Measurements from ENCODE around the gene PLEKHH3. TPM values are rescaled to one million over a fixed set of nuclear protein-coding genes. Genes with fewer than 3 reads are reported as not detected.
A peak's percentile ranks its signal among the peaks of the same experiment; 100 is the strongest.
"Not testable (repeated sequence)": the region's sequence is repeated elsewhere in the genome, so short reads cannot be mapped to it uniquely, and the experiment has no call there.

The PLEKHH3 gene
- total RNA-seq, 1 donor from 2014 or later, result 19.1 TPM

- DNase-seq, result no peak
These were observed 43.8 kb downstream of the PLEKHH3 start for GRCh38 chr17:42632949-42633444.

- no peak for DNase-seq
These were observed 47.3 kb downstream of the PLEKHH3 start for GRCh38 chr17:42629411-42630009.

GRCh38 chr17:42627032-42627764 lies 49.6 kb downstream of the PLEKHH3 start:
- not testable (repeated sequence) for DNase-seq

- no peak for DNase-seq
These were observed 52.8 kb downstream of the PLEKHH3 start for GRCh38 chr17:42623732-42624596.

- DNase-seq, result no peak
These were observed 53.5 kb downstream of the PLEKHH3 start for GRCh38 chr17:42623271-42623670.

- not testable (repeated sequence) for DNase-seq
These were observed 54.8 kb downstream of the PLEKHH3 start for GRCh38 chr17:42621987-42622386.

- DNase-seq, result peak; percentile 7
These were observed 58.2 kb downstream of the PLEKHH3 start for GRCh38 chr17:42618442-42619150.

- no peak for DNase-seq
These were observed 58.8 kb downstream of the PLEKHH3 start for GRCh38 chr17:42617956-42618431.

Small RNAs within 50 kb of the gene (small RNA-seq; reads per million reads assigned to genes)
- not detected for gene MIR6780A (ENCODE audit: low replicate concordance)

Other genes starting within 250 kb of the PLEKHH3 start
- gene ATP6V0A1, start 218.1 kb downstream of the PLEKHH3 start, total RNA-seq, result 84.6 TPM
- 9.5 TPM for gene NAGLU, start 140.8 kb downstream of the PLEKHH3 start, total RNA-seq
- 0.59 TPM for gene HSD17B1, start 124.1 kb downstream of the PLEKHH3 start, total RNA-seq
- gene COASY, start 114.8 kb downstream of the PLEKHH3 start, total RNA-seq, result 14.6 TPM
- 24.5 TPM for gene MLX, start 109.9 kb downstream of the PLEKHH3 start, total RNA-seq
- gene PSMC3IP, start 99.3 kb downstream of the PLEKHH3 start, total RNA-seq, result 3.2 TPM
- 40.2 TPM for gene RETREG3, start 67.6 kb downstream of the PLEKHH3 start, total RNA-seq
- 12.5 TPM for gene TUBG1, start 67.3 kb downstream of the PLEKHH3 start, total RNA-seq
- gene TUBG2, start 17.7 kb downstream of the PLEKHH3 start, total RNA-seq, result 9.2 TPM
- gene CCR10, start 4.8 kb upstream of the PLEKHH3 start, total RNA-seq, result 0.79 TPM
- 8.3 TPM for gene CNTNAP1, start 5.5 kb upstream of the PLEKHH3 start, total RNA-seq
- 29.8 TPM for gene EZH1, start 68.0 kb upstream of the PLEKHH3 start, total RNA-seq
- 16.4 TPM for gene RAMP2, start 84.2 kb upstream of the PLEKHH3 start, total RNA-seq
- gene VPS25, start 96.5 kb upstream of the PLEKHH3 start, total RNA-seq, result 33.3 TPM
- gene WNK4, start 103.6 kb upstream of the PLEKHH3 start, total RNA-seq, result 0.59 TPM
- gene COA3, start 121.7 kb upstream of the PLEKHH3 start, total RNA-seq, result 41.6 TPM
- 0.20 TPM for gene CNTD1, start 121.9 kb upstream of the PLEKHH3 start, total RNA-seq
- 68.6 TPM for gene BECN1, start 147.3 kb upstream of the PLEKHH3 start, total RNA-seq
- gene PSME3, start 156.4 kb upstream of the PLEKHH3 start, total RNA-seq, result 33.9 TPM
- 0.79 TPM for gene AOC2, start 167.6 kb upstream of the PLEKHH3 start, total RNA-seq
- 38.1 TPM for gene AOC3, start 174.2 kb upstream of the PLEKHH3 start, total RNA-seq
- gene G6PC1, start 223.8 kb upstream of the PLEKHH3 start, total RNA-seq, result not detected

Measured in skin of body (tissue), 3 donors.